Type B pancreatic cell (in vitro differentiated cells): ENCODE data around the gene HM13. TPM values are rescaled to one million over a fixed set of nuclear protein-coding genes. Genes with fewer than 3 reads are reported as not detected.
"Not testable (repeated sequence)": the region's sequence is repeated elsewhere in the genome, so short reads cannot be mapped to it uniquely, and the experiment has no call there.

ENCODE experiments used
- DNase-seq: peaks from one replicate; pipeline ENCODE4 v3.0.0; 2021; ENCODE audit warnings: mixed read lengths; ENCODE audit not compliant: unreplicated experiment; ENCODE audit errors: extremely low spot score
- H3K27ac Mint-ChIP-seq: 2 replicates; pipeline ENCODE4 v1.8.0; 2021; ENCODE audit warnings: mild to moderate bottlenecking, mixed read lengths
- H3K27me3 Mint-ChIP-seq: 2 replicates; pipeline ENCODE4 v1.8.0; 2021; ENCODE audit warnings: mixed read lengths
- H3K36me3 Mint-ChIP-seq: 2 replicates; pipeline ENCODE4 v1.8.0; 2021; ENCODE audit warnings: mixed read lengths
- H3K4me1 Mint-ChIP-seq: one replicate; pipeline ENCODE4 v1.8.0; 2021; ENCODE audit warnings: mixed read lengths; ENCODE audit not compliant: unreplicated experiment
- H3K4me3 Mint-ChIP-seq: 2 replicates; pipeline ENCODE4 v1.8.0; 2021; ENCODE audit warnings: mild to moderate bottlenecking, mixed read lengths
- H3K9me3 Mint-ChIP-seq: 2 replicates; pipeline ENCODE4 v1.8.0; 2021; ENCODE audit warnings: mixed read lengths
- CTCF ChIP-seq: fragments of 200-600 bp; sonication (generic); conservative IDR thresholded peaks from 2 replicates; pipeline ENCODE4 v1.5.0; 2021; ENCODE audit warnings: antibody characterized with exemption, mild to moderate bottlenecking
- long read RNA-seq: library from polyadenylated mRNA; unstranded; transcript quantifications from one replicate; pipeline ENCODE4 v2.0.0, GENCODE V29; 2020
- total RNA-seq: library from RNA; stranded (reverse); gene quantifications from 2 replicates; pipeline ENCODE4 v1.2.1, GENCODE V29; 2021; ENCODE audit warnings: low replicate concordance

Gene HM13
- 246 and 281 TPM in 2 replicates for total RNA-seq
- long read RNA-seq, transcript HM13-202 (12 exons, 1,606 nt), result major isoform, 84 of 130 reads
- long read RNA-seq, transcript HM13-224 (3 exons, 3,932 nt), result minor isoform, 7 of 130 reads
- long read RNA-seq, partial matches to known transcripts, result 12 of 130 reads
- long read RNA-seq, other reads (novel, unspliced or antisense), result 25 of 130 reads

DNA sequence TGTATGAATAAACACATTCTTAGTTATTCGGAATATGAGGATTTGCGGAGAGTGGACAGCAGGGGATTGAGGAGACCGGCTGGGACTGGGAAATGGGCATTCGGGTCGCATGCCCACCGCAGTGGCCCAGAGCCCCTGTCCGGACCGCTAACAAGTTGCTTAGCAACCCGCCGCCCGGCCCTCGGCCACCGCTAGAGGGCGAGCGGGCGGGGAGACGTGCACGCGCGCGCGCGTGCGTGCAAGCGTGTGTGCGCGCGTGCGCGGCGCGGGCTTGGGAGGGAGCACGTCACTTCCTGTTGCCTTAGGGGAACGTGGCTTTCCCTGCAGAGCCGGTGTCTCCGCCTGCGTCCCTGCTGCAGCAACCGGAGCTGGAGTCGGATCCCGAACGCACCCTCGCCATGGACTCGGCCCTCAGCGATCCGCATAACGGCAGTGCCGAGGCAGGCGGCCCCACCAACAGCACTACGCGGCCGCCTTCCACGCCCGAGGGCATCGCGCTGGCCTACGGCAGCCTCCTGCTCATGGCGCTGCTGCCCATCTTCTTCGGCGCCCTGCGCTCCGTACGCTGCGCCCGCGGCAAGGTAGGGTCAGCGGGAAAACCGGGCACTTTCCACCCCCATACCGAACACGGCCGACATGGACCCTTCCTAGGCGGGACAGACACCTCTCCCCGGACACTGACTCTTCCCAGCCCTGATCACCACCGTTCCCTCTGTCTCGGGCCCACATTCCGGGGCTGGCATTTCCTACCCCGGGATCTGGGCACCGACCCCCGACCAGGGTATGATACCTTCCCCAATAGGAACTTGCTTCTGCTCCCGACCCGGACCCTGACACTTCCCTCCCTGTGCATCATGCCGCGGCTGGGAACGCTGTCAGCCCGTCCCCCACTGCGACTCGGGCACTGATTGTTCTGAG lies at the start of gene HM13:
Gene HM13 (plus strand): TSS at position 289 of the 918 bp plus-strand sequence. CDS start 110 bp downstream, at position 399.
- H3K27ac Mint-ChIP-seq, result no peak within 1 kb of the TSS
- H3K36me3 Mint-ChIP-seq, result no peaks in the 10 kb centered on the region
- peaks cover 3% of the 10 kb centered on the region for H3K4me1 Mint-ChIP-seq
- no peaks in the 10 kb centered on the region for H3K9me3 Mint-ChIP-seq
- no peak within 1 kb of the TSS for H3K4me3 Mint-ChIP-seq
- peak; percentile 97 for DNase-seq
- no peaks in the 10 kb centered on the region for H3K27me3 Mint-ChIP-seq
- TF ChIP-seq CTCF, result peak; percentile 100

DNA sequence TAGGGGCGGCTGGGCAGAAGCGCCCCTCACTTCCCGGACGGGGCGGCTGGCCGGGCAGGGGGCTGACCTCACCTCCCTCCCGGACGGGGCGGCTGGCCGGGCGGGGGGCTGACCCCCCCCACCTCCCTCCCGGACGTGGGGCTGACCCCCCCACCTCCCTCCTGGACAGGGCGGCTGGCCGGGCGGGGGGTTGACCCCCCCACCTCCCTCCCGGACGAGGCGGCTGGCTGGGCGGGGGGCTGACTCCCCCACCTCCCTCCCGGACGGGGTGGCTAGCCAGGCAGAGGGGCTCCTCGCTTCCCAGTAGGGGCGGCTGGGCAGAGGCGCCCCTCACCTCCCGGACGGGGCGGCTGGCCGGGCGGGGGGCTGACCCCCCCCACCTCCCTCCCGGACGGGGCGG lies 43.3 kb upstream of the HM13 start:
- not testable (repeated sequence) for H3K4me1 Mint-ChIP-seq, H3K36me3 Mint-ChIP-seq, H3K4me3 Mint-ChIP-seq, H3K27ac Mint-ChIP-seq, DNase-seq
- H3K27me3 Mint-ChIP-seq, result peaks cover 15% of the 10 kb centered on the region
- peaks cover 13% of the 10 kb centered on the region for H3K9me3 Mint-ChIP-seq

DNA sequence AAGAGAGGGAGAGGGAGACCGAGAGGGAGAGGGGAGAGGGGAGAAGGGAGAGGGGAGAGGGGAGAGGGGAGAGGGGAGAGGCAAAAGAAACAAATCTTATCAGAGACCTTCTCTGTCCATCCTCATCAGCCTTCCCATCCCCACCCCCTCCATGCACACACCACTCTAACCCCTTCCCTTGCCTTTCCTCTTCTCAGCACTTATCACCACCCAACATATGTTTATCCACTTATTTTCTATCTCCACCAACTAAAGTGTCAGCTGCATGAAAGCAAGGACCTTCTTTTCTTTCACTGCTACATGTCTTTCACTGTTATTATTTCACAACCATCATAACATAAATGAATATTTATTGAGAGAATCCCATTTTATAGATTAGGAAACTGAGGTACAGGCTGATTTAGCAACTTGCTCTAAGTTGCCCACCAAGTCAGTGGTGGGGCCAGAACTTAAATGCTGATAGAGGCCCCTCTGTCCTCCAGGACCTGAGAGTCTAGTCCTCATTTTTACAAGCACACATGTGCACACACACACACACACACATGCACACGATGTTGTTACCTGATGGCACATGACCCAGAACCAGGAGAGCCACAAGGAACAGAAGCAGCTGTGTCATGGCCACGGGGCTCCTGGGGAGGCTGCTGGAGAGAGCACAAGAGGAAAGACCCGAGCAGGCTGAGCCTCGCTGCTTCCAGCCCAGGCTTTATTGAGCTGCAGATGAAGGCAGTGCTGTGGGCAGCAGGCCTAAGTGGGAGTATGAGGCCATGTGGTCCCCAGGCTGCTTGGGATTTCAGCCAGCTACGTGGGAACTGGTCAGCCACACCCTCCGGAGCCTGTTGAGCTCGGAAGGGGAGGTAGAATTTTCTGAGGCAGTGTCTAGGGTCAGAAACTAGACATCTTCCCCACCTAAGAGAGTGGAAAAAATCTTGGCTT lies 41.6 kb upstream of the HM13 start:
- no peak overlapping the region for H3K4me3 Mint-ChIP-seq
- H3K27ac Mint-ChIP-seq, result no peak overlapping the region
- no peak for TF ChIP-seq CTCF
- H3K9me3 Mint-ChIP-seq, result peaks cover 13% of the 10 kb centered on the region
- no peak for DNase-seq
- H3K36me3 Mint-ChIP-seq, result peaks cover 4% of the 10 kb centered on the region
- H3K4me1 Mint-ChIP-seq, result no peaks in the 10 kb centered on the region
- H3K27me3 Mint-ChIP-seq, result peaks cover 29% of the 10 kb centered on the region

GRCh38 chr20:31473331-31474096 lies 40.7 kb upstream of the HM13 start:
- Mint-ChIP-seq H3K27ac (no peak overlapping the region), H3K36me3 (peaks cover 4% of the 10 kb centered on the region), H3K4me1 (no peaks in the 10 kb centered on the region), H3K4me3 (no peak overlapping the region), H3K9me3 (peaks cover 18% of the 10 kb centered on the region), H3K27me3 (peaks cover 36% of the 10 kb centered on the region)
- no peak for TF ChIP-seq CTCF
- DNase-seq, result no peak

DNA sequence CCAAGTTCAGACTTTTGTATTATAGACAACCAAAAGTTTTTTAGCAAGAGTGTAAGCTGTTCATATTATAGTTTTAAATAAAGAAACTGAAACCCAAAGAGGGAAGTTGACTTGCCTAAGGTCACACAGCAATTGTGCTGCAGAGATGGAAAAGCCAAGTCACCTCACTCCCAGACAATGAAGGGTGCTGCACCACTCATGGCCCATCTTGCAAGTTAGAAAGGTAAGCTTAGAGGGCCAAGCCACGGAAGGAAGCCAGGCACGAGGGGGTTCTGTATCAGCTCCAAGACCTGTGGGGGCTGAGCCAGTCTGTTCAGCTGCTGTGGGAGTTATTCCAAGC lies 40.2 kb upstream of the HM13 start:
- Mint-ChIP-seq H3K36me3 (peaks cover 4% of the 10 kb centered on the region), H3K27ac (no peak overlapping the region), H3K9me3 (peaks cover 19% of the 10 kb centered on the region), H3K27me3 (peaks cover 37% of the 10 kb centered on the region), H3K4me3 (no peak overlapping the region), H3K4me1 (no peaks in the 10 kb centered on the region)
- DNase-seq, result no peak
- TF ChIP-seq CTCF, result no peak
